SIG-M5 treated with dmso at 0.1 percent for 504 hours (cell line): ENCODE data around the gene RIPOR3.
A peak's percentile ranks its signal among the peaks of the same experiment; 100 is the strongest.
"Not testable (repeated sequence)": the region's sequence is repeated elsewhere in the genome, so short reads cannot be mapped to it uniquely, and the experiment has no call there.

Experiments used
- DNase-seq: peaks from one replicate; lab custom pipeline; 2025; ENCODE audit not compliant: unreplicated experiment; lab: John Stamatoyannopoulos, UW

The RIPOR3 gene

DNA sequence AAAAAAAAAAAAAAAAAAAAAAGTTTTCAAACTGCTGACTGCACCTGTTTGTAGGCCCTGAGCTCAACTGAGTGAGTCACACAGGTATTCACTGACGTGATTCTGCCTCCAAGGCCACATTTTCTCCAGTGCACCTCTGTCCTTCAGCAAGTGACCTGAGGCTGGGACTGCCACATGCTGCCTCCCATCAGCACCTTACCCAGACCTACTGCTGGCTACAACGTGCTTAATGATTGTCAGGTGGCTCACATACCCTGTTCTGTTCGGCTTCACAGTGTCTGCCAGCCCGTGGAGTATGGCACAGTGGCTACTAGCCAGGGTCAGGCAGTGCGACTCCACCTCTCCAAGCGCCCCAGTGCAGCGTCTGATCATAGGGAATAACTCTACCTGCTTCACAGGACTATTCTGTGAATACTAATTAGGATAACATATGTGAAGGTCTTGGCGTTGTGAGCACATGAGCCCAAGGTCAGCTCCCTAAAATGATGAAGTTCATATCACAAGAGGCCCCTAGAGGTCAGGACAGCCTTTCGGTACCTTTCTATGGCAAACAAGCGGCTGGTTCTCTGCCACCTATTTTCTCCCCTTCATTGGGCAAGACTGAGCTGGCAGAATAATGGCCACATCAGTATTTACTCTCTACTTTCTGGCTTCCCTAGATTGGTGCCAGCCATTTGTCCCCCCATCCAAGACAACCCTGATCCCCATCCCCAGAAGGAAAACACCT lies 28.1 kb downstream of the RIPOR3 start:
- DNase-seq, result peak; percentile 77

- no peak for DNase-seq
These were observed 31.2 kb downstream of the RIPOR3 start for GRCh38 chr20:50659975-50660670.

GRCh38 chr20:50658804-50659380 lies 32.5 kb downstream of the RIPOR3 start:
- DNase-seq, result peak; percentile 85

DNA sequence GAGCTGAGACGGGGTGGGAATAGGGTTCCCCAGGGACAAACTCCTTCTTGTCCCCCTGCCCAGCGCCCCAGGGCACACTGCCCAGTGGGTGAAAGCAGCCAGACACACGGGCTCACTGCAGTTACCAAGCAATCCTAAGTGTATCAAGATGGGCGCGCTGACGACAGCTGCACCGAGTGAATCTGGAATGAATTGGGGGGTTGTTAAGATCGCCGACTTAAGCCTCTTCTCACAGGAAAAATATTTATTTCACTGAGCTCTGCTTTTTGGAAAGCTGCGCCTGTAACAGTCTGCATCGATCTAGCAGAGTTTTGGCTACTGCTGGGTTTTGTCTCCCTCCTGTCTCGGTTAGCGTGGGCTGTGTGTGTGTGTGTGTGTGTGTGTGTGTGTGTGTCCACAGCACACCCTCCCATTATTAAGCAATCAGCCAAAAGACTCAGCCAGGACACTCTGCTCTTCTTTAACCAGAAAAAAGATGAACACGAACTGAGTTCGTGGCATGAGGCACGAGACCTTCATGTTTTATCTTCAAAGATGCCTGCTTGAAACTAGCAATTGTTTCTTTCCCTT lies 35.9 kb downstream of the RIPOR3 start:
- no peak for DNase-seq

GRCh38 chr20:50654904-50655303 lies 36.4 kb downstream of the RIPOR3 start:
- no peak for DNase-seq

GRCh38 chr20:50652702-50653294 lies 38.5 kb downstream of the RIPOR3 start:
- DNase-seq, result no peak

GRCh38 chr20:50651676-50652075 lies 39.7 kb downstream of the RIPOR3 start:
- no peak for DNase-seq

GRCh38 chr20:50649590-50649989 lies 41.8 kb downstream of the RIPOR3 start:
- no peak for DNase-seq

GRCh38 chr20:50648651-50649050 lies 42.7 kb downstream of the RIPOR3 start:
- no peak for DNase-seq

DNA sequence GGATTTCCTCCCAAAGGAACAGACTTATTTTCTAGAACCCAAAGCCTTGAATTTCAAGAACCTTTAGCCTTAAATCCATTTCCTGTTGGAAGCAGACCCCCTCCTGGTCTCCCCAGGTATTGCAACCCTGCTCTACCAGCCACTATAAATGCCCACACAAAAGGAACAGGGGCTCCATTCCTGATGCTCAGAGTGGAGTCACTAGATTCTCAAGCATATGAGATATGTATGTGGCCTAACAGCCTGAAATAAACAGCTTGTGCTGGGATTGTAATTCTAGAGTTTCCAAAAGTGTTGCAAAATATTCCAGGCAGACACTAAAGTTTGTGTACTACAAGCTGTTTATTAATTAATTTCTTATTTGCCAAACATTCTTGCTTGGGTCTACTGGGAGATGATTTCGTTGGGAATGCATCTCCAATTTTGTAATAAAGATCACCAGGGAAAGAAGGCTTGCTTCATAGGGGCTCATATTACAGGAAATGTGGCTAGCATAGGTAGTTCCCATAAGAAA lies 44.8 kb downstream of the RIPOR3 start:
- DNase-seq, result no peak

GRCh38 chr20:50645253-50646068 lies 45.9 kb downstream of the RIPOR3 start:
- peak; percentile 92 for DNase-seq

GRCh38 chr20:50642288-50642803 lies 49.0 kb downstream of the RIPOR3 start:
- no peak for DNase-seq

GRCh38 chr20:50641625-50642287 lies 49.6 kb downstream of the RIPOR3 start:
- not testable (repeated sequence) for DNase-seq

GRCh38 chr20:50639971-50640711 lies 51.2 kb downstream of the RIPOR3 start:
- DNase-seq, result peak; percentile 14

GRCh38 chr20:50638015-50638847 lies 53.1 kb downstream of the RIPOR3 start:
- DNase-seq, result not testable (repeated sequence)

DNA sequence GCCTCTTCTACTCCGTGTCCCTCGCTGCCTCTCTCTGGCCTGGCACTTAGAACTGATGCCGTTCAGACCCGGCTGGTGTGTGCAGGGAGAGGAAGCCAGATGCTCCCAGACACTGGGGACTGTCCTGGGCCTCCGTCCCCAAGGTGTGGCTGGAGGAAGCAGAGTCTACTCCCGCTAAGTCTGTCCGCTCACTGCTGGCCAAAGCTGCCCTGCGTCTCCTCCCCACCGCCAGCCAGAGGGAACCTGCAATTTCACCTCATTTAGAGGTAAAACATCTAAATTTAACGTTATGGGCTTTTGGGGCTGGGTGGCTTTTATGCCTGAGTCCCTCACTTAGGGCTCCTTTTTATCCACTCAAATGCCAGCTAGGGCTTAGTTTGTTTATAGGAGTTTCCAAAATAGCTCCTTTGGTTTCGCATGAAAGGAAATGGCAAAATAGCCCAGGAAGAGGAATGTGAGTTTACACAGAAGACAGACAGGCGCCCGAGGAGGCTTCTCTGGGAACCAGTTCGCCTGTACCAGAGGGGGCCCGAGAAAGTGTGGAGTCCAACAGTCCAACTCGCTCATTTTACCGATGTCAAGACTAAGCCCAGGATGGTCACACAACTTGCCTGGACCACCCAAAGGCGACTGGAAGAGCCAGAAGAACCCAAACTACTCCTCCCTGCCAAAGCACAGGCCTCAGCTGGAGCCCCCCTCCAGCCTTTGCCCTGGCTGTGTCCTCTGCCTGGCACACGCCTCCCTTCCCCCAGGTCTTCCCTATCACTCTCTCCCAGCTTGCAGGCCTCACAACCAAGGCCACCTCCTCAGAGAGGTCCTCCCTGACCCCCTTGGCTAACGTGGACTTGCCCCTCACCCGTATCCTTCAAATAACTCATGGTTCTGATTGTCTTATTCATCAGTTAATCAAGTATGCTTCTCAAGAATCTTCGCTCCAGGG lies 54.5 kb downstream of the RIPOR3 start:
- DNase-seq, result no peak
